ENCODE measurements around the gene ZBTB7B.

- TF ChIP-seq EZH2 (IDR thresholded peaks at IDR 0.05; ENCODE audit: borderline replicate concordance, low read length), result no peak
- TF ChIP-seq CTCF (conservative IDR thresholded peaks at IDR 0.05 in 1 of 2, IDR thresholded peaks at IDR 0.05 in 1 of 2; ENCODE audit: extremely low read depth in 1 of 2, insufficient read depth in 1 of 2, low read depth in 1 of 2, low read length in 2 of 2), result no peak
These were observed 19.7 kb downstream of the ZBTB7B start for GRCh38 chr1:155022136-155022926.
